ENCODE results near the gene TLE1.

TLE1 gene

DNA sequence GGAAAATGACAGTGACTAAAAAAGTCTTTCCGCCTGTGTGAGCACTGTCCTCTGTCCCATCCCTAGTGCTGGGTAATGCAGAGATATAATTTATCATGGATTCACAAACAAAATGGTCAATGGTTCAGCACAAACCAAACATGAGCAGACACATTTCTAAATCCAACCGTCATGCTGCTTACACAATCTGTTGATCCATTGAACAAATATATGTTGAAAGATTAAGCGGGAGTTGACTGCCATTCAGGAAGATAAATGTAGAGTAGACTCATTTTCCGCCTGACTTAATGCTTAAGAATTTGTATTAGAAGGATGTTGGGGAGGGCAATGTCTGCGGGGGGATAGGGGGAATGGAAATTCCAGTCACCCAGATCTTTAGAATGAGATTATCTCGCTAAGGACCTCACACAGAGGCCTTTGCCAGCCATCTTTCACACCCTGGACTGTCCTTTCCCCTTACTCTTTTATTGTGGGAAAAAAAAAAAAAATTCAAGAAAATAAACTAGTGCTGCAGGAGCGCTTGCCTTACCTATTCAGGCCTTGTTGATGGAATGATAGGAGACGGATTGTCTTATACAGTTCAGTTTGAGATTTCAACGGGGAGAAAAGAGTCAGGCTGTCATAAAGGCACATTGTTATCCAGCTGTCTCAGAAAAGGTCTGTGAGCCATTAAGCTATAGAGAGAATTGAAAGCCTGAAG lies 153.7 kb downstream of the TLE1 start:
- TF ChIP-seq, protein P1, sequence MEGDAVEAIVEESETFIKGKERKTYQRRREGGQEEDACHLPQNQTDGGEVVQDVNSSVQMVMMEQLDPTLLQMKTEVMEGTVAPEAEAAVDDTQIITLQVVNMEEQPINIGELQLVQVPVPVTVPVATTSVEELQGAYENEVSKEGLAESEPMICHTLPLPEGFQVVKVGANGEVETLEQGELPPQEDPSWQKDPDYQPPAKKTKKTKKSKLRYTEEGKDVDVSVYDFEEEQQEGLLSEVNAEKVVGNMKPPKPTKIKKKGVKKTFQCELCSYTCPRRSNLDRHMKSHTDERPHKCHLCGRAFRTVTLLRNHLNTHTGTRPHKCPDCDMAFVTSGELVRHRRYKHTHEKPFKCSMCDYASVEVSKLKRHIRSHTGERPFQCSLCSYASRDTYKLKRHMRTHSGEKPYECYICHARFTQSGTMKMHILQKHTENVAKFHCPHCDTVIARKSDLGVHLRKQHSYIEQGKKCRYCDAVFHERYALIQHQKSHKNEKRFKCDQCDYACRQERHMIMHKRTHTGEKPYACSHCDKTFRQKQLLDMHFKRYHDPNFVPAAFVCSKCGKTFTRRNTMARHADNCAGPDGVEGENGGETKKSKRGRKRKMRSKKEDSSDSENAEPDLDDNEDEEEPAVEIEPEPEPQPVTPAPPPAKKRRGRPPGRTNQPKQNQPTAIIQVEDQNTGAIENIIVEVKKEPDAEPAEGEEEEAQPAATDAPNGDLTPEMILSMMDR (IDR thresholded peaks at IDR 0.05; ENCODE audit: insufficient read depth, missing control alignments), result no peak
- no peak for DNase-seq (ENCODE audit: insufficient read length, low spot score)
- no peak for FAIRE-seq

DNA sequence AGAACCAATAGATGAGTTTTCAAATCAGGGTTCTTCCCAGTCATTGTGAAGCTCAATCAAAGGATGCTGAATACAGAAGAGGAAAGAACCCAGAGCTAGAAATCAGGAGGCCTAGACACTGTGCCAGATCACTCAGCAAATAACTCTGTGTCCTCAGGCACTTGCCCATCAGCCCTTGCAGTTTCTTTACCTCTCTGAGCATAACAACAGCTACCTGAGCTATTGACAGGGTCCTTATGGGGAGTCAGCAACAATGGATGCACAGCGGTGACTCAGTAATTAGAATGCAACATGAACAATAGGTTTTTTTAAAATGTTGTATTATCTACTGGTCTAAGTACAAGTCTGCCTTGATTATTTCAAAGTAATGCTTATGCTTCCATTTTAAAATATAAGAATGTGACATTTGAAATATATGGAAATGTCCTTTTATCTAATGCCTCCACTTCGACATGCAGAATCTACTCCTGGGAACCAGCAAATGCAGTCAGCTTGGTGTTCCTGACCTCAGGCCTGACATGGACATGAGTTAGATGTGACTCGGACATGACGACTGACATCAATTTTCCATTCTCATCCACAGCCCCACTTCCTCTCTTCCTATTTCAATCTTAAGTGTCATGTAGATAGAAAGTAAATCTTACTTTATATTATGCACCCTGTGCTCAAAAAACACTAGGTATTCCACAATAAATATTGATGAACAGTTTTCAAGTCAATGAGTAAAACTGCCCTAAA lies 155.0 kb downstream of the TLE1 start:
- DNase-seq (ENCODE audit: insufficient read length, low spot score), result no peak
- TF ChIP-seq, protein P1 (IDR thresholded peaks at IDR 0.05; ENCODE audit: insufficient read depth, missing control alignments), result no peak
- no peak for FAIRE-seq

Measured in D721Med (cell line).